HG02763 (cell line): ENCODE measurements around the gene NUCB1.
"Not testable (repeated sequence)": the region's sequence is repeated elsewhere in the genome, so short reads cannot be mapped to it uniquely, and the experiment has no call there.

Experiments used
- ATAC-seq: cut with Tn5 transposase; IDR thresholded peaks from one replicate; pipeline ENCODE4 v1.9.1; 2021; ENCODE audit warnings: mild to moderate bottlenecking, moderate library complexity; ENCODE audit not compliant: unreplicated experiment

NUCB1 gene

DNA sequence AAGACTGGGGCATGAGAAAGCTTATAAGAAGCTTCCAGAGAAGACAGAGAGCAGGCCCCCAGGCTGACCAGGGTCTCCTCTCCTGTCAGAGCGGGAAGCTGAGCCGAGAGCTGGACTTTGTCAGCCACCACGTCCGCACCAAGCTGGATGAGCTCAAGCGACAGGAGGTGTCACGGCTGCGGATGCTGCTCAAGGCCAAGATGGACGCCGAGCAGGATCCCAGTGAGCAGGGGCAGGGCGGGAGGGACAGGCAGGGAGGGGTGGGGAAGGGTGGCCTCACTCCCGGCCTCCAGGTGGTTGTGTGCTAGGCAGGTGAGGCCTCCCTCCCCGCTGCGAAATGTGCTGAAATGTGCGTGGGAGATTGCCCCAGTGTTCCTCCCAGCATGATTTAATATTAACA, 5.6 kb downstream of the NUCB1 start:
- ATAC-seq = no peak

- ATAC-seq = no peak
Observed at GRCh38 chr19:48906324-48906723, 6.2 kb downstream of the NUCB1 start.

DNA sequence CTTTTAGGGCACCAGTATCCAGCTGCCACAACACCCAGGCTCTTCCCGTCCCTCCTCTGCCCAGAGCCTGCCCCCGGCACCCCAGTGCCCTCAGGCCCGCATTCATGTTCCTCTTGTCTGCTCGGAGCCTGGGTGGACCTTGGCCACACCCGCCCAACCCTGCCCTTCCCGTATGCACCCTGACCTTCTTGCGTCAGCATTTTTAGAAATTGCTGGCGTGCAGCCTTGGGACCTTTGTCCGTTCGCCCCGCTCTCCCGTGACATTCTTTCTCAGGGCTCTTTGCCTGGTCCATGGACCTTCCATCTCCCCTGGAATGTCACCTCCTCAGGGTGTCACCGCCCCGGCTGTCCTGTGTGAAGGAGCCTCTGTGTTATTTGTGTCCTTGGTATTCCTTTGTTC, 7.6 kb downstream of the NUCB1 start:
- no peak for ATAC-seq

GRCh38 chr19:48909424-48910077, 9.4 kb downstream of the NUCB1 start:
- not testable (repeated sequence) for ATAC-seq

DNA sequence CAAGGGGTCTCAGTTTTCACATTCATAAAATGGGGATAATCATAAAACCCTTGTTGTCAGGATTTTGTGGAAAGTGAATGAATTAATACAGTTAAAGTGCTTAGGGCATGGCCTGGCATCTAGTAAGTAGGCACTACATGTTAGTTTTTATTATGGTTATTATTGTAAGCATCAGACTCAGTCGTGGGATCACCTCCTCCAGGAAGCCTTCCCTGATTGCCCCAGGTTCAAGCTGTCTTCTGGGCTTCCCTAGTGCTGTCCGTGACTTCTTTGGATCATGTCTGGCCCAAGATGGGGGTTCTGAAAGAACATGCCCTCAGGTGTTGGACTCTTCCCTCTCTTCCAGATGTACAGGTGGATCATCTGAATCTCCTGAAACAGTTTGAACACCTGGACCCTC, 10.7 kb downstream of the NUCB1 start:
- ATAC-seq = no peak

- no peak for ATAC-seq
Observed at GRCh38 chr19:48913114-48913889, 13.2 kb downstream of the NUCB1 start.

DNA sequence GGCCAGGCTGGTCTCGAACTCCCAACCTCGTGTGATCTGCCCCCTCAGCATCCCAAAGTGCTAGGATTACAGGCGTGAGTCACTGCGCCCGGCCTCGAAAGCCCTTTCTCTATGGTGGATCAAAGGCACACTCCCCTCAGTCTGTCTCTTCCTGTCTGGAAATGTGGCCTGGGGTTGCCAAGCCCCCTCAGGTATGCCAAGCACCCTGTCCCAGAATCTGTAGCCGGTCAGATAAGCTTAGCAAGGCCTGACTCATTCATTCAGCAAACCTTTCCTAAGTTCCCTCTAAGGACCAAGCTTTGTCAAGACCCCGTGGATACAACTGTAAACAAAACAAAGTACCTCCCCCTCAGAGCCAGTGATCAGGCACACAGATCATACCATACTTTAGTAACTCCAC, 14.1 kb downstream of the NUCB1 start:
- ATAC-seq = no peak

- no peak for ATAC-seq
Observed at GRCh38 chr19:48915757-48916156, 15.6 kb downstream of the NUCB1 start.

DNA sequence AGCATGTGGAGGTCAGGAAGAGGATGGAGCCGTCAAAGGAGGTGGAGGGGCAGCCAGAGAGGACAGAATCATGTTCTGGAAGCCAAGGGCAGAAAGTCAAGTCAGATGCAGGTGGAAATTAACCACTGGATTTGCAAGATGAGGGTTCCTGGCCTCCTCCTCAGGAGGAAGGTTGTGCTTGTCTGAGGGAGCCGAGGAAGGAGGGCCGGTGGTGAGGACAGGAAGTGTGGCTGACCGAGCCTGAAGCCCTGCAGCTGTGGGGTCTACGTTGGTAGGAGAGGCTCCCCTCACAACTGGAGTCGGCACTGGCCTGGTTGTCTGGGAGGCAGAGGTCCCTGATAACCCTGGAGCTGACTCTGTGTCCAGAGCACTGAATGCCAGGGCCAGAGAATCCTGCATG, 18.0 kb downstream of the NUCB1 start:
- ATAC-seq = no peak

- no peak for ATAC-seq
Observed at GRCh38 chr19:48918801-48919247, 18.7 kb downstream of the NUCB1 start.

- not testable (repeated sequence) for ATAC-seq
Observed at GRCh38 chr19:48919271-48919670, 19.2 kb downstream of the NUCB1 start.

DNA sequence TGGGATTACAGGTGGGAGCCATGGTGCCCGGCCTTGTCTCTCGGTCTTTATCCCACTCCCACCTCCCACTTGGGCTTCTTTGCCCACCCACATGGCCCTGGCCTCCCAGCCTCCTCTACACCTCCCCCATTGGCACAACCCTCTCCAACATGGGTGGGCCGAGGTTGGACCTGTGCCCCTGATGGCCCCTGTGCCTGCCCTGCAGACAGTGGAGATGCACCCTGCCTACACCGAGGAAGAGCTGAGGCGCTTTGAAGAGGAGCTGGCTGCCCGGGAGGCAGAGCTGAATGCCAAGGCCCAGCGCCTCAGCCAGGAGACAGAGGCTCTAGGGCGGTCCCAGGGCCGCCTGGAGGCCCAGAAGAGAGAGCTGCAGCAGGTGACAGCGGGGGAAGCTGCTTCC, 20.8 kb downstream of the NUCB1 start:
- no peak for ATAC-seq

DNA sequence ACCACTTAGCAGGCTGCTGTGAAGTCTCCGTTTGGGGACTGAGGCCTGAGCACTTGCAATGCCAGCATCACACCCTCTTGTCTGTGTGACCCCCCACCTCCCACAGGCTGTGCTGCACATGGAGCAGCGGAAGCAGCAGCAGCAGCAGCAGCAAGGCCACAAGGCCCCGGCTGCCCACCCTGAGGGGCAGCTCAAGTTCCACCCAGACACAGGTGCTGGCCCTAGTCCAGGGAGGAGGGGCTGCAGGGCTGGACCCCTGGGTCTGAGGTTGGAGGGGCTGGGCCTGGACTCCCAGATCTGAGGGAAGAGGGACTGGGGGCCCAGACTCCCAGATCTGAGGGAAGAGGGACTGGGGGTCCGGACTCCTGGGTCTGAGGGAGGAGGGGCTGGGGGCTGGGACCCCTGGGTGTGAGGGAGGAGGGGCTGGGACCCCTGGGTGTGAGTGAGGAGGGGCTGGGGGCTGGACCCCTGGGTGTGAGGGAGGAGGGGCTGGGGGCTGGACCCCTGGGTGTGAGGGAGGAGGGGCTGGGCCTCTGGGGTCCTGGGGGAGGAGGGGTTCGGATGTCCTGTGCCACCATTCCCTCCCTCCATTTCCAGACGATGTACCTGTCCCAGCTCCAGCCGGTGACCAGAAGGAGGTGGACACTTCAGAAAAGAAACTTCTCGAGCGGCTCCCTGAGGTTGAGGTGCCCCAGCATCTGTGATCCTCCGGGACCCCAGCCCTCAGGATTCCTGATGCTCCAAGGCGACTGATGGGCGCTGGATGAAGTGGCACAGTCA, 21.8 kb downstream of the NUCB1 start:
- no peak for ATAC-seq

DNA sequence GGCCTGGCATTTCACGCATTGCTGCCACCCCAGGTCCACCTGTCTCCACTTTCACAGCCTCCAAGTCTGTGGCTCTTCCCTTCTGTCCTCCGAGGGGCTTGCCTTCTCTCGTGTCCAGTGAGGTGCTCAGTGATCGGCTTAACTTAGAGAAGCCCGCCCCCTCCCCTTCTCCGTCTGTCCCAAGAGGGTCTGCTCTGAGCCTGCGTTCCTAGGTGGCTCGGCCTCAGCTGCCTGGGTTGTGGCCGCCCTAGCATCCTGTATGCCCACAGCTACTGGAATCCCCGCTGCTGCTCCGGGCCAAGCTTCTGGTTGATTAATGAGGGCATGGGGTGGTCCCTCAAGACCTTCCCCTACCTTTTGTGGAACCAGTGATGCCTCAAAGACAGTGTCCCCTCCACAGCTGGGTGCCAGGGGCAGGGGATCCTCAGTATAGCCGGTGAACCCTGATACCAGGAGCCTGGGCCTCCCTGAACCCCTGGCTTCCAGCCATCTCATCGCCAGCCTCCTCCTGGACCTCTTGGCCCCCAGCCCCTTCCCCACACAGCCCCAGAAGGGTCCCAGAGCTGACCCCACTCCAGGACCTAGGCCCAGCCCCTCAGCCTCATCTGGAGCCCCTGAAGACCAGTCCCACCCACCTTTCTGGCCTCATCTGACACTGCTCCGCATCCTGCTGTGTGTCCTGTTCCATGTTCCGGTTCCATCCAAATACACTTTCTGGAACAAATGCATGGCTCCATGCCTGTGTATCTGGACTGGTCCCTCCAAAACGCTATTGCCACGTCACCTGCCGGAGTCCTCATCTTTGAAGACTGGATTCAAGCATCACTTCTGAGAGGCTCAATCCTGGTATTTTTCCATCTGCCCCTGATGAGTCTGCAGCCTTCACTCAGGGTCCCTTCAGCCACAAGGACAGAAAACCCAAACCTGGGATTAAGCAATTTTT, 22.7 kb downstream of the NUCB1 start:
- no peak for ATAC-seq

- ATAC-seq = no peak
Observed at GRCh38 chr19:48925240-48925843, 25.2 kb downstream of the NUCB1 start.

GRCh38 chr19:48925890-48926289, 25.8 kb downstream of the NUCB1 start:
- not testable (repeated sequence) for ATAC-seq

GRCh38 chr19:48926909-48927308, 26.8 kb downstream of the NUCB1 start:
- no peak for ATAC-seq

- not testable (repeated sequence) for ATAC-seq
Observed at GRCh38 chr19:48927692-48928091, 27.6 kb downstream of the NUCB1 start.

DNA sequence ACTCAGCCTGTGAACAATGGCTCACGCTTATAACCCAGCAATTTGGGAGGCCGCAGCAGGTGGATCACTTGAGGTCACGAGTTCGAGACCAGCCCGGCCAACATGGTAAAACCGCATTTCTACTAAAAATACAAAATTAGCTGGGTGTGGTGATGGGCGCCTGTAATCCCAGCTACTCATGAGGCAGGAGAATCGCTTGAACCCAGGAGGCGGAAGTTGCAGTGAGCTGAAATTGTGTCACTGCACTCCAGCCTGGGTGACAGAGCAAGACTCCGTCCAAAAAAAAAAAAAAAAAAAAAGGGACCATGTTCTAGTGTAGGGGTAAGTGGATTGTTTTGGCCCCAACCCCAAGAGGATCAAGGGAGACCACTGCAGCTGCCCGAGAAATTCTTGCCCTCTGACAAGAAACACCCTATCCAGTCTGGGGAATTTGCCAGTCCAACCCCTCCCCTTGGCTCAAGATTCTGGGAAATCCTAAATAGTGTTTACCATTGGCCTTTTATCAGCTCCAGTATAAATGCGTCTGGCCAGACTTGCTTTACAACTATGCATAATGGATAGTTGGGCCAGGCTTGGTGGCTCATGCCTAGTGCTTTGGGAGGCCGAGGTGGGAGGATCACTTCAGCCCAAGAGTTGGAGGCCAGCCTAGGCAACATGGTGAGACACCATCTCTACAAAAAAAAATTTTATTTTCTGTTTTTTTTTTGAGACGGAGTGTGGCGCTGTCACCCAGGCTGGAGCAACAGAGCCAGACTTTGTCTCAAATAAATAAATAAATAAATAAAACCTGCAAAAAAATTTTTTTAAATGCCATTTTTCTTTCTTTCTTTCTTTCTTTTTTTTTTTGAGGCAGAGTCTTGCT, 28.3 kb downstream of the NUCB1 start:
- ATAC-seq = no peak
